Measurements from ENCODE around the gene FER. TPM values are rescaled to one million over a fixed set of nuclear protein-coding genes. Genes with fewer than 3 reads are reported as not detected.

FER gene
- total RNA-seq, 2 experiments from 2014 or later = 9.4 to 10.0 TPM

DNA sequence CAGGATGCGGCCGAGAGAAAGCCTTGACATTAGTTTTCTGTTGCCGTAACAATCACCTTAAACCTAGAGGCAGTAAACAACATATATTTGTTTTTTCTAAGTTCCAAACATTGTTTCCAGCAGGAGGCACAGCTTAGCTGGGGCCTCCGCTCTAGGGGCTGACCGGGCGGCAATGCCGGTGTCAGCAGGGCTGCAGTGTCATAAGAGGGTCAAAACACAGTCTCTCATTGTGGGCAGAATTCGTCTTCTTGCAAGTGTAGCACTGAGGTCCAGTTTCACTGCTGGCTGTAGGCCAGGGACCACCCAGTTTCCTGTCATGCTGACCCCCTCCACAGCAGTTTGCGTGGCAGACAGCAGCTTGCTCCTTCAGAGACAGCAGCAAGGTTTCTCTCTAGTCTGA, 475.8 kb downstream of the FER start:
- ChIA-PET POLR2A (interaction anchor here (0.7 kb wide), 1 partner anchor 660 kb away, joined by 3 read pairs; no protein-coding TSS in a partner anchor), CTCF (ENCODE audit: unreplicated experiment) (no interaction called here)
- Histone ChIP-seq H3K4me2 (ENCODE audit: low read length) (no peak overlapping the region), H3K9me2 (ENCODE audit: insufficient read depth, low read length) (no peaks in the 10 kb centered on the region), H3K9me3 (ENCODE audit: low read length) (no peaks in the 10 kb centered on the region), H3K36me3 (ENCODE audit: insufficient read depth, low read length) (no peaks in the 10 kb centered on the region), H3K4me3 (ENCODE audit: low read depth, low read length, poor library complexity, severe bottlenecking) (no peak overlapping the region), H4K20me1 (ENCODE audit: insufficient read depth, low read length) (no peaks in the 10 kb centered on the region), H3K79me2 (ENCODE audit: insufficient read depth, low read depth, low read length) (no peaks in the 10 kb centered on the region), H2AFZ (ENCODE audit: low read length) (no peak overlapping the region), H3K4me1 (ENCODE audit: insufficient read depth, low read length, poor library complexity, severe bottlenecking) (no peaks in the 10 kb centered on the region), H3K27ac (ENCODE audit: low read depth, low read length, poor library complexity, severe bottlenecking) (no peak overlapping the region)
- no peak for DNase-seq (ENCODE audit: low spot score)
- no TSS peak for BruUV-seq (replicated peaks)
- TF ChIP-seq CTCF (conservative IDR thresholded peaks at IDR 0.05; ENCODE audit: low read length) (no peak), EZH2phosphoT487 (IDR thresholded peaks at IDR 0.05; ENCODE audit: borderline replicate concordance, low read depth, low read length) (no peak)
- intact Hi-C loops (cut with micrococcal nuclease; ENCODE audit: unreplicated experiment) = no loop called here

DNA sequence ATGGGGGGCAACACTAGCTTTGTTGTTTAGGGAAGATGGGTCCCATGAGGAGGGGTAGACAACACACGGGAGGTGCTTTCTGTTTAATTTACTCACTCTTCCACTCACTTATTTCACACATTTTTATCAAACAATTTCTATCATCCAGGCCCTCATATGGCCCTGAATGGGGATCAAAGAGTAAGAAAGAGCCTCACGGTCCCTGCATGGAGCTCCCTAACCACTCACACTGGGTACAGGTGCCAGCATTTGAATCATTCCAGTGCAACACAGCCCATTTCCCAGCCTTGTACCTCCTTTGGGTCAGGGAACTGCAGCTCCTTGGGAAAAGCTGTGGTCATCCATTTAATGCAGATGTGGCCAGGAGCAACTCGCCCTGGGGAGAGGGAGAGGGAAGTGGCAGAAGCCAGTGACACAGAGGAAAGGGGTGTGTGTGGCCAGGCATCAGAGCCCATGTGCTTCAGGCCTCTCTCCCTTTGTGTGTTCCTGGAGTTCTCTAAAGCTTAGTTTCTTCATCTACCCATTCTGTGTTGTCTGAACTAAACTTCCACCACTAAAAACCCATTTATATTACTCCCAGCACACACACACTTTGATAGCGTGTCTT, 476.7 kb downstream of the FER start:
- intact Hi-C loops (cut with micrococcal nuclease; ENCODE audit: unreplicated experiment) = no loop called here
- no TSS peak for BruUV-seq (replicated peaks)
- TF ChIP-seq EZH2phosphoT487 (IDR thresholded peaks at IDR 0.05; ENCODE audit: borderline replicate concordance, low read depth, low read length) (no peak), CTCF (conservative IDR thresholded peaks at IDR 0.05; ENCODE audit: low read length) (no peak)

More for the DNA sequence above, 476.7 kb downstream of the FER start:
- H3K4me3 ChIP-seq (ENCODE audit: low read depth, low read length, poor library complexity, severe bottlenecking) = no peak overlapping the region
- H3K9me3 ChIP-seq (ENCODE audit: low read length) = no peaks in the 10 kb centered on the region
- H3K4me1 ChIP-seq (ENCODE audit: insufficient read depth, low read length, poor library complexity, severe bottlenecking) = no peaks in the 10 kb centered on the region
- DNase-seq (ENCODE audit: low spot score) = no peak
- ChIA-PET CTCF (ENCODE audit: unreplicated experiment) (no interaction called here), POLR2A (interaction anchor here (0.6 kb wide), 1 partner anchor 97 kb away, joined by 4 read pairs; no protein-coding TSS in a partner anchor)
- no peaks in the 10 kb centered on the region for H3K9me2 ChIP-seq (ENCODE audit: insufficient read depth, low read length)
- H2AFZ ChIP-seq (ENCODE audit: low read length) = no peak overlapping the region
- no peak overlapping the region for H3K27ac ChIP-seq (ENCODE audit: low read depth, low read length, poor library complexity, severe bottlenecking)
- H3K79me2 ChIP-seq (ENCODE audit: insufficient read depth, low read depth, low read length) = no peaks in the 10 kb centered on the region
- H3K4me2 ChIP-seq (ENCODE audit: low read length) = no peak overlapping the region
- H4K20me1 ChIP-seq (ENCODE audit: insufficient read depth, low read length) = no peaks in the 10 kb centered on the region
- no peaks in the 10 kb centered on the region for H3K36me3 ChIP-seq (ENCODE audit: insufficient read depth, low read length)

Data from OCI-LY7 (cell line).